H1 (cell line): ENCODE data around the gene CIITA. TPM values are rescaled to one million over a fixed set of nuclear protein-coding genes. Genes with fewer than 3 reads are reported as not detected.
A peak's percentile ranks its signal among the peaks of the same experiment; 100 is the strongest.

Source experiments
- ASH2L ChIP-seq: fragments of 200-600, 300-600 bp; sonication (generic); IDR thresholded peaks from one replicate; pipeline ENCODE4 v1.7.1; 2017; ENCODE audit warnings: low read length
- BCL11A ChIP-seq, 2 experiments: IDR thresholded peaks; one replicate each; pipeline ENCODE4 v1.6.1; 2011; ENCODE audit warnings: low read depth in 2 of 2, low read length in 2 of 2, mild to moderate bottlenecking in 2 of 2
- BRCA1 ChIP-seq: IDR thresholded peaks from 2 replicates; pipeline ENCODE4 v1.6.1; 2012; ENCODE audit warnings: low read depth, low read length, improper control_type of control experiment
- CTBP2 ChIP-seq: IDR thresholded peaks from 2 replicates; pipeline ENCODE4 v1.7.0; 2011; ENCODE audit warnings: borderline replicate concordance, mild to moderate bottlenecking, moderate library complexity, mixed read lengths, low read length; ENCODE audit not compliant: insufficient read depth, insufficient read length
- EP300 ChIP-seq, 2 experiments: IDR thresholded peaks; 1 replicate in 1 of 2; 2 replicates in 1 of 2; pipeline ENCODE4 v1.6.1; 2011 to 2012; ENCODE audit warnings: low read depth in 2 of 2, low read length in 2 of 2, mild to moderate bottlenecking in 2 of 2, borderline replicate concordance in 1 of 2, inconsistent platforms in 1 of 2, moderate library complexity in 1 of 2
- RAD21 ChIP-seq, 2 experiments: IDR thresholded peaks in 1 of 2; conservative IDR thresholded peaks in 1 of 2; 2 replicates each; pipeline ENCODE4 v1.6.1; 2011; ENCODE audit warnings: low read depth in 2 of 2, low read length in 2 of 2, improper control_type of control experiment in 1 of 2, inconsistent platforms in 1 of 2, mild to moderate bottlenecking in 1 of 2, moderate library complexity in 1 of 2
- RBBP5 ChIP-seq: IDR thresholded peaks from 2 replicates; pipeline ENCODE4 v1.7.1; 2012; ENCODE audit warnings: low read depth, mild to moderate bottlenecking, inconsistent platforms, low read length, moderate library complexity, borderline replicate concordance
- RFX5 ChIP-seq: IDR thresholded peaks from 2 replicates; pipeline ENCODE4 v1.6.1; 2011; ENCODE audit warnings: low read depth, low read length, improper control_type of control experiment, borderline replicate concordance
- SIX5 ChIP-seq: IDR thresholded peaks from 2 replicates; pipeline ENCODE4 v1.6.1; 2011; ENCODE audit warnings: mild to moderate bottlenecking, low read depth, low read length
- TCF12 ChIP-seq: IDR thresholded peaks from 2 replicates; pipeline ENCODE4 v1.6.1; 2011; ENCODE audit warnings: low read depth, mild to moderate bottlenecking, low read length
- polyA plus RNA-seq, 7 experiments: library from polyadenylated mRNA; depleted of rRNA in 3 of 7; stranded (reverse) in 5 of 7; unstranded in 2 of 7; fragments of >200 nt in 5 of 7; fragments of 200-250 nt in 2 of 7; gene quantifications; 1 replicate in 5 of 7; 2 replicates in 1 of 7; 4 replicates in 1 of 7; pipeline versions ENCODE4 v1.2.1 to v1.2.3, GENCODE V29; 2011 to 2013; ENCODE audit warnings: missing spikeins in 2 of 7, mixed read lengths in 2 of 7
- total RNA-seq: library from RNA; stranded (reverse); fragmentation: NEBNext Ultra II Directional; extraction: Animal tissue kit (Norgen Biotek cat#: 25700); gene quantifications from 2 replicates; pipeline ENCODE4 v1.2.1, GENCODE V29; 2021
- TF ChIP-seq, protein P1 (sequence below): IDR thresholded peaks from 2 replicates; pipeline ENCODE4 v1.6.1; 2012; ENCODE audit warnings: low read length, inconsistent platforms
- TF ChIP-seq, protein P2 (sequence below), 3 experiments: IDR thresholded peaks; 1 replicate in 2 of 3; 2 replicates in 1 of 3; pipeline versions ENCODE4 v1.5.1 to v1.6.1; 2011; ENCODE audit warnings: low read length in 3 of 3, mild to moderate bottlenecking in 3 of 3, inconsistent platforms in 2 of 3, low read depth in 1 of 3, moderate library complexity in 1 of 3; ENCODE audit not compliant: insufficient read depth in 1 of 3; ENCODE audit errors: control extremely low read depth in 1 of 3

Gene CIITA
- total and polyA plus RNA-seq, 2 of the 8 experiments (the other 6 are each of a cell fraction or from before 2014, with no cell fraction given): 0.07 to 0.17 TPM

DNA sequence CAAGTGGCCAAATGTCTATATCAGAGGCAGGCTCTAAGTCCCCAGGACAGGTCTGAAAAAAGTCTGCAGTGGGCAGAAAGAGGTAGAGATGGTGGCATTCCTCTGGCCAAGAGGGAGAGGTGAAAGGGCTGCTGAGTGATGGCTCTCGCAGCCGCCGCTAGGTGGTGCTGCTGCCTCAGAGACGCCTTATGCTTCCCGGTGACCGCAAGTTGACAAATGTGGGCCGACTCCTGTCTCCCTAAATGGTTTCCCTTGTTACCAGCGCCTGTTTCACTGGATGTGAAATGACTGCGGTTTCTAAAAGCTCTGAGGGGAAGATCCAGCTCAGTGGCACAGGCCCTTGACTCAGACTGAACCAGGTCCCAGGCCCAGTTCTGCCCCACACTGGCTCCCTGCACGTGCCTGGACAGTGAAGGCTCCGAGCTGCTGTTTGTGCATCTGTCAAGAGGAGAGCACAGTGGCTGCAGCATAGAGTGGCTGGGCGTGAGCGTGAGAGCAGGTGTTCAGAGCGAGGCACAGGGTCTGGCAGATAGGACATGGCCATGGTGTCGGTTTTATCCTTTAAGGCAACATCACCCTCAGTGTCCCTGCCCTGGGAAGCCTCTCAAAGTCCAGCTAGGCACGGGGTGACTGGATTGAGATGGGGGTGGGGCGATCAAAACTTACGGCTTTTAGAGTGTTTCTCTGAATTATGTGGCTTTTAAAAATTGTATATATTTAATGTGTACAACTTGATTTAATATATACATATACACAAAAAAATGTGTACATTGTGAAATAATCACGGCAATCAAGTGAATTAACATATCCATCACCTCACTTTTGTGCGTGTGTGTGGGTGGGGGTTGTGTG is 87.3 kb downstream of the CIITA start (continued):
- TF ChIP-seq, protein P1, sequence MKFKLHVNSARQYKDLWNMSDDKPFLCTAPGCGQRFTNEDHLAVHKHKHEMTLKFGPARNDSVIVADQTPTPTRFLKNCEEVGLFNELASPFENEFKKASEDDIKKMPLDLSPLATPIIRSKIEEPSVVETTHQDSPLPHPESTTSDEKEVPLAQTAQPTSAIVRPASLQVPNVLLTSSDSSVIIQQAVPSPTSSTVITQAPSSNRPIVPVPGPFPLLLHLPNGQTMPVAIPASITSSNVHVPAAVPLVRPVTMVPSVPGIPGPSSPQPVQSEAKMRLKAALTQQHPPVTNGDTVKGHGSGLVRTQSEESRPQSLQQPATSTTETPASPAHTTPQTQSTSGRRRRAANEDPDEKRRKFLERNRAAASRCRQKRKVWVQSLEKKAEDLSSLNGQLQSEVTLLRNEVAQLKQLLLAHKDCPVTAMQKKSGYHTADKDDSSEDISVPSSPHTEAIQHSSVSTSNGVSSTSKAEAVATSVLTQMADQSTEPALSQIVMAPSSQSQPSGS: no peak
- no peak for TF ChIP-seq RBBP5
- TF ChIP-seq ASH2L: no peak
- 0 out of 2 replicates have a peak, but pooled peaks have one; percentile 3 for TF ChIP-seq TCF12
- TF ChIP-seq CTBP2: no peak
- no peak for TF ChIP-seq SIX5
- no peak for TF ChIP-seq BCL11A (IDR thresholded peaks at IDR 0.05; ENCODE audit: low read depth in 2 of 2, low read length in 2 of 2)
- no peak for TF ChIP-seq EP300 (IDR thresholded peaks at IDR 0.05; ENCODE audit: borderline replicate concordance in 1 of 2, low read depth in 2 of 2, low read length in 2 of 2)
- no peak for TF ChIP-seq BRCA1
- no peak for TF ChIP-seq RFX5
- TF ChIP-seq, protein P2, sequence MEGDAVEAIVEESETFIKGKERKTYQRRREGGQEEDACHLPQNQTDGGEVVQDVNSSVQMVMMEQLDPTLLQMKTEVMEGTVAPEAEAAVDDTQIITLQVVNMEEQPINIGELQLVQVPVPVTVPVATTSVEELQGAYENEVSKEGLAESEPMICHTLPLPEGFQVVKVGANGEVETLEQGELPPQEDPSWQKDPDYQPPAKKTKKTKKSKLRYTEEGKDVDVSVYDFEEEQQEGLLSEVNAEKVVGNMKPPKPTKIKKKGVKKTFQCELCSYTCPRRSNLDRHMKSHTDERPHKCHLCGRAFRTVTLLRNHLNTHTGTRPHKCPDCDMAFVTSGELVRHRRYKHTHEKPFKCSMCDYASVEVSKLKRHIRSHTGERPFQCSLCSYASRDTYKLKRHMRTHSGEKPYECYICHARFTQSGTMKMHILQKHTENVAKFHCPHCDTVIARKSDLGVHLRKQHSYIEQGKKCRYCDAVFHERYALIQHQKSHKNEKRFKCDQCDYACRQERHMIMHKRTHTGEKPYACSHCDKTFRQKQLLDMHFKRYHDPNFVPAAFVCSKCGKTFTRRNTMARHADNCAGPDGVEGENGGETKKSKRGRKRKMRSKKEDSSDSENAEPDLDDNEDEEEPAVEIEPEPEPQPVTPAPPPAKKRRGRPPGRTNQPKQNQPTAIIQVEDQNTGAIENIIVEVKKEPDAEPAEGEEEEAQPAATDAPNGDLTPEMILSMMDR (IDR thresholded peaks at IDR 0.05; ENCODE audit: control extremely low read depth in 1 of 3, insufficient read depth in 1 of 3, low read depth in 1 of 3, low read length in 3 of 3): peak; percentile 86 to 98 (median 98)
- TF ChIP-seq RAD21 (IDR thresholded peaks at IDR 0.05 in 1 of 2, conservative IDR thresholded peaks at IDR 0.05 in 1 of 2; ENCODE audit: low read depth in 2 of 2, low read length in 2 of 2): peak; percentile 92 to 94
